Activated CD4-positive, CD25-positive, alpha-beta regulatory T cell treated with anti-CD3 and anti-CD28 coated beads, Interleukin-2, amount 50 U/mL, for 16 hours (primary cell): Measurements from ENCODE around the gene SLC25A42.
"Not testable (repeated sequence)": the region's sequence is repeated elsewhere in the genome, so short reads cannot be mapped to it uniquely, and the experiment has no call there.

Experiments used
- DNase-seq: peaks from one replicate; pipeline ENCODE4 v3.0.0-alpha.2; 2020; ENCODE audit warnings: low read depth, low spot score

SLC25A42 gene

GRCh38 chr19:19068659-19069654 lies 5.2 kb downstream of the SLC25A42 start:
- no peak for DNase-seq

- DNase-seq: no peak
Measured at GRCh38 chr19:19071897-19072296, 8.1 kb downstream of the SLC25A42 start.

- DNase-seq: no peak
Measured at GRCh38 chr19:19074196-19074882, 10.5 kb downstream of the SLC25A42 start.

GRCh38 chr19:19075126-19075525 lies 11.3 kb downstream of the SLC25A42 start:
- no peak for DNase-seq

GRCh38 chr19:19076476-19076875 lies 12.7 kb downstream of the SLC25A42 start:
- DNase-seq: no peak

GRCh38 chr19:19077103-19077502 lies 13.3 kb downstream of the SLC25A42 start:
- DNase-seq: no peak

- no peak for DNase-seq
Measured at GRCh38 chr19:19078801-19079200, 15.0 kb downstream of the SLC25A42 start.

- DNase-seq: no peak
Measured at GRCh38 chr19:19079571-19079970, 15.8 kb downstream of the SLC25A42 start.

- no peak for DNase-seq
Measured at GRCh38 chr19:19081642-19082151, 17.9 kb downstream of the SLC25A42 start.

GRCh38 chr19:19083413-19084178 lies 19.8 kb downstream of the SLC25A42 start:
- DNase-seq: no peak

GRCh38 chr19:19087676-19088075 lies 23.9 kb downstream of the SLC25A42 start:
- DNase-seq: no peak

GRCh38 chr19:19094513-19094912 lies 30.7 kb downstream of the SLC25A42 start:
- no peak for DNase-seq

GRCh38 chr19:19095691-19096090 lies 31.9 kb downstream of the SLC25A42 start:
- no peak for DNase-seq

GRCh38 chr19:19096641-19097627 lies 33.1 kb downstream of the SLC25A42 start:
- no peak for DNase-seq

GRCh38 chr19:19098084-19098702 lies 34.4 kb downstream of the SLC25A42 start:
- DNase-seq: no peak

GRCh38 chr19:19098703-19099632 lies 35.2 kb downstream of the SLC25A42 start:
- no peak for DNase-seq

GRCh38 chr19:19101540-19101939 lies 37.7 kb downstream of the SLC25A42 start:
- DNase-seq: no peak

- DNase-seq: not testable (repeated sequence)
Measured at GRCh38 chr19:19102566-19102965, 38.8 kb downstream of the SLC25A42 start.

- no peak for DNase-seq
Measured at GRCh38 chr19:19103167-19103566, 39.4 kb downstream of the SLC25A42 start.
